GM12878 (cell line): ENCODE data around the gene UNK. TPM values are rescaled to one million over a fixed set of nuclear protein-coding genes. Genes with fewer than 3 reads are reported as not detected.

Experiments
- ATAC-seq: fragments of 200-7000 bp; cut with Tn5 transposase; 3 replicates; pipeline ENCODE4 v1.9.1; 2020; ENCODE audit warnings: mild to moderate bottlenecking, moderate library complexity
- BruUV-seq: library from RNA; stranded (reverse); fragments of 400-500 nt; replicated peaks from 2 replicates; lab custom pipeline; 2021; lab: Mats Ljungman, UMichigan
- CTCF ChIA-PET: fragments of 300-600 bp; sonication (Branson Sonifier 250); formaldehyde crosslinking; extraction: SDS; loops from one replicate; lab custom pipeline; 2021; ENCODE audit warnings: inconsistent platforms; lab: Yijun Ruan, JAX
- POLR2A ChIA-PET: fragments of 350-600 bp; formaldehyde crosslinking; extraction: SDS; loops from one replicate; lab custom pipeline; 2021; ENCODE audit warnings: inconsistent platforms; lab: Charles Lee
- RAD21 ChIA-PET: fragments of 300-600 bp; sonication (Branson Sonifier 250); formaldehyde crosslinking; loops from one replicate; lab custom pipeline; 2023; ENCODE audit warnings: antibody characterized with exemption; ENCODE audit not compliant: unreplicated experiment; lab: Charles Lee
- SMC1A ChIA-PET: fragments of 300-600 bp; sonication (Branson Sonifier 250); formaldehyde crosslinking; loops from one replicate; lab custom pipeline; 2023; ENCODE audit not compliant: unreplicated experiment, uncharacterized antibody; lab: Charles Lee
- DNase-seq: peaks from one replicate; pipeline ENCODE4 v3.0.0-alpha.2; 2011; ENCODE audit warnings: low read depth, low spot score
- FAIRE-seq: peaks from 3 replicates; lab custom pipeline; 2011; peaks lifted over from hg19 to GRCh38; lab: Jason Lieb, UNC
- H2AFZ ChIP-seq: 2 replicates; pipeline ENCODE4 v1.6.0; 2011; ENCODE audit warnings: low read depth, low read length, control low read depth; ENCODE audit not compliant: control insufficient read depth
- H3K27ac ChIP-seq: 2 replicates; pipeline ENCODE4 v1.5.1; 2011; ENCODE audit warnings: control low read depth; ENCODE audit not compliant: control insufficient read depth, insufficient read depth
- H3K27me3 ChIP-seq, 2 experiments: replicated peaks in 1 of 2; 2 replicates each; pipeline versions ENCODE4 v1.6.0 to v1.6.1; 2011; ENCODE audit warnings: low read length in 1 of 2; ENCODE audit not compliant: control insufficient read depth in 2 of 2, insufficient read depth in 2 of 2
- H3K36me3 ChIP-seq, 2 experiments: 2 replicates each; pipeline ENCODE4 v1.5.1; 2011; ENCODE audit warnings: low read length in 1 of 2; ENCODE audit not compliant: control insufficient read depth in 2 of 2, insufficient read depth in 2 of 2
- H3K4me1 ChIP-seq: 2 replicates; pipeline ENCODE4 v1.6.1; 2011; ENCODE audit warnings: mild to moderate bottlenecking, low read length, moderate library complexity, mixed read lengths; ENCODE audit not compliant: control insufficient read depth, insufficient read depth
- H3K4me2 ChIP-seq: 2 replicates; pipeline ENCODE4 v1.6.0; 2011; ENCODE audit warnings: control low read depth; ENCODE audit not compliant: control insufficient read depth, insufficient read depth
- H3K4me3 ChIP-seq: fragments of 200-600 bp; sonication (generic); 2 replicates; pipeline ENCODE4 v1.5.1; 2016
- H3K79me2 ChIP-seq: 2 replicates; pipeline ENCODE4 v1.6.0; 2011; ENCODE audit warnings: low read length; ENCODE audit not compliant: control insufficient read depth, insufficient read depth
- H3K9ac ChIP-seq: 2 replicates; pipeline ENCODE4 v1.8.0; 2011; ENCODE audit warnings: low read length, control low read depth, mixed read lengths; ENCODE audit not compliant: control insufficient read depth, insufficient read depth
- H3K9me3 ChIP-seq: replicated peaks from 3 replicates; pipeline ENCODE4 v1.5.1; 2011; ENCODE audit warnings: mild to moderate bottlenecking, low read length; ENCODE audit not compliant: control insufficient read depth, insufficient read depth
- H4K20me1 ChIP-seq: 2 replicates; pipeline ENCODE4 v1.6.0; 2011; ENCODE audit not compliant: control insufficient read depth, insufficient read depth
- BHLHE40 ChIP-seq, 2 experiments: fragments of 450-650 bp in 1 of 2; IDR thresholded peaks; 2 replicates each; pipeline ENCODE4 v1.6.1; 2011 to 2017; ENCODE audit warnings: low read depth in 2 of 2, borderline replicate concordance in 1 of 2, improper control_type of control experiment in 1 of 2, low read length in 1 of 2, mild to moderate bottlenecking in 1 of 2
- BMI1 ChIP-seq: fragments of 450-650 bp; IDR thresholded peaks from 2 replicates; pipeline ENCODE4 v1.6.1; 2016; ENCODE audit warnings: mild to moderate bottlenecking, moderate library complexity, borderline replicate concordance
- ETV6 ChIP-seq, 2 experiments: fragments of 450-650 bp in 1 of 2; IDR thresholded peaks in 1 of 2; conservative IDR thresholded peaks in 1 of 2; 2 replicates each; pipeline ENCODE4 v1.6.1; 2014; ENCODE audit warnings: antibody characterized with exemption in 1 of 2, borderline replicate concordance in 1 of 2, low read depth in 1 of 2, mild to moderate bottlenecking in 1 of 2, moderate library complexity in 1 of 2
- NRF1 ChIP-seq: conservative IDR thresholded peaks from 2 replicates; pipeline ENCODE4 v1.6.1; 2011; ENCODE audit warnings: mild to moderate bottlenecking, low read depth, low read length, improper control_type of control experiment
- ZNF622 ChIP-seq: fragments of 450-650 bp; IDR thresholded peaks from 2 replicates; pipeline ENCODE4 v1.6.1; 2017; ENCODE audit warnings: mild to moderate bottlenecking, inconsistent platforms
- WGBS: methylation state at CpG from one replicate; pipeline ENCODE4 v1.1.6; 2016; ENCODE audit warnings: low lambda C conversion rate; ENCODE audit not compliant: insufficient replicate concordance, insufficient coverage; ENCODE audit errors: missing lambda C conversion rate; 5-methylcytosine and 5-hydroxymethylcytosine counted together
- in situ Hi-C: fragments of 300-500 bp; cut with MboI; formaldehyde crosslinking; loops from 9 replicates; pipeline ENCODE4 v1.14.3; 2018; ENCODE audit warnings: mixed read lengths
- intact Hi-C: fragments of 100-400 bp; cut with micrococcal nuclease; formaldehyde crosslinking; loops from one replicate; pipeline ENCODE4 v1.14.2; 2022; ENCODE audit not compliant: unreplicated experiment
- polyA plus RNA-seq, 11 experiments: library from polyadenylated mRNA; depleted of rRNA in 4 of 11; unstranded in 6 of 11; stranded (reverse) in 5 of 11; fragments of >200 nt; fragmentation: Nextera tagmentation in 4 of 11; fragmentation: Illumina TruSeq in 1 of 11; extraction: Ambion mirVana in 4 of 11; extraction: Trizol in 1 of 11; gene quantifications; 1 replicate in 1 of 11; 2 replicates in 10 of 11; pipeline versions ENCODE4 v1.2.1 to v1.2.3, GENCODE V29; 2011 to 2016; ENCODE audit warnings: inconsistent platforms in 2 of 11, missing spikeins in 2 of 11, low read depth in 1 of 11
- total RNA-seq, 4 experiments: library from RNA; depleted of rRNA in 3 of 4; stranded (reverse); fragments of >200 nt in 3 of 4; fragmentation: Illumina TruSeq in 1 of 4; extraction: Trizol in 1 of 4; gene quantifications; 2 replicates each; pipeline versions ENCODE4 v1.2.1 to v1.2.3, GENCODE V29; 2013 to 2021
- TF ChIP-seq, protein P1 (sequence below): IDR thresholded peaks from 2 replicates; pipeline ENCODE4 v1.6.1; 2012; ENCODE audit warnings: low read length, inconsistent platforms
- TF ChIP-seq, protein P2 (sequence below): fragments of 450-650 bp; formaldehyde crosslinking; IDR thresholded peaks from 2 replicates; pipeline ENCODE4 v1.5.0; 2022; ENCODE audit warnings: mild to moderate bottlenecking, missing genetic modification characterization

UNK gene
- total and polyA plus RNA-seq, 10 of the 15 experiments (the other 5 are each of a cell fraction or from before 2014, with no cell fraction given), result 8.9 to 34.5 (median 27.3) TPM

DNA sequence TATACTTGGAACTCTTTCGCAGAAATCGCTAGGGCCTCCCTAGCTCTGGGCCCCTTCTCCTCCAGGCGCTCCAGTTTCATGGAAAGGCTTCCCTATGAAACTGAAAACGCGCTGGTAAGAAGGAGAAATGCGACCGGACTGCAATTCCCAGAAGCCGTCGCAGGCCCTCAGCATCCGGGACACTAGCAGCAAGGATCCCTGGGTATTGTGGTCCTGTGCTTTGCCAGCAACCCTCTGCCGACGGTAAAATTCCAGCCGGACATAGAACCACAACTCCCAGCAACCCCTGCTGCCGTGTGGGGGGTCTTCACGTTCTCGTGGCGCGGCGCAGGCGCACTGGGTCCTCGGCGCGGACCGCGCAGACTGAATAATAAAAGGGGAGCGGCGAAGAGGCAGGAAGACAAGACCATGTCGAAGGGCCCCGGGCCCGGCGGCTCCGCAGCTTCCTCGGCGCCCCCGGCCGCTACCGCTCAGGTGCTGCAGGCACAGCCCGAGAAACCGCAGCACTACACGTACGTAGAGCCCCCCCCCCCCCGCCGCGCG lies at the start of gene UNK (continued):
- no peak for TF ChIP-seq ETV6 (conservative IDR thresholded peaks at IDR 0.05 in 1 of 2, IDR thresholded peaks at IDR 0.05 in 1 of 2; ENCODE audit: borderline replicate concordance in 1 of 2, low read depth in 1 of 2)

DNA sequence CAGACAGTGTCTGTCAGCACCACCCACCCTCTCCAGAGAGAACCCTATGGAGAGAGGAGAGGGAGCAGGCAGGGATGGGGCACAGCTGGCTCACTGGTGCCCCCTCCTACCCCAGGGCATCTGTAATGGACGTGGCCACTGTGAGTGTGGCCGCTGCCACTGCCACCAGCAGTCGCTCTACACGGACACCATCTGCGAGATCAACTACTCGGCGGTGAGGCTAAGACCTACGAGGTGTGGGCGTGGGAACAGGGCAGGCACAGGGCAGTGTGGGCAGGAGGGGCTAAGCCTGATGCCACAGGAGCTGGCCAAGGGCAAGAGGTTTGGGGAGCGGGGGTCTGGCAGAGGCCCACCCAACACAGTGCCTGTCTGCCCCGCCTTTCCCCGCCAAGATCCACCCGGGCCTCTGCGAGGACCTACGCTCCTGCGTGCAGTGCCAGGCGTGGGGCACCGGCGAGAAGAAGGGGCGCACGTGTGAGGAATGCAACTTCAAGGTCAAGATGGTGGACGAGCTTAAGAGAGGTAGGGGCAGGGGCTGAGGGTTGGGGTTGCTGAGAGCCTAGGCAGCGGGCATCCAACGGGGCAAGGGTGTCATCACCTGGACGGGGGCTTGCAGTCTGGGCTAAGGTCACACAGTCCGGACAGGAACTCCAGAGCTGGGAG lies 48.3 kb upstream of the UNK start:
- no peak overlapping the region for H3K9ac ChIP-seq
- POLR2A ChIA-PET, result no interaction called here
- H3K36me3 ChIP-seq, result no peaks in the 10 kb centered on the region

More for the DNA sequence above, 48.3 kb upstream of the UNK start:
- no peaks in the 10 kb centered on the region for H3K27me3 ChIP-seq
- H3K4me2 ChIP-seq, result no peak overlapping the region
- WGBS, result 66% methylated on average over 26 of the region's 26 CpGs
- ChIA-PET CTCF (interaction anchor here (6.0 kb wide), 1 partner anchor 12 kb away, joined by 48 read pairs; no protein-coding TSS in a partner anchor), RAD21 (no interaction called here), SMC1A (no interaction called here)
- in situ Hi-C loops, result no loop called here
- H3K79me2 ChIP-seq, result no peaks in the 10 kb centered on the region
- no peak overlapping the region for H3K4me3 ChIP-seq
- FAIRE-seq (no peak), DNase-seq (no peak), ATAC-seq (no peak)
- BruUV-seq, result no TSS peak
- H2AFZ ChIP-seq, result no peak overlapping the region
- TF ChIP-seq NRF1 (no peak), BMI1 (no peak), BHLHE40 (IDR thresholded peaks at IDR 0.05; ENCODE audit: borderline replicate concordance in 1 of 2, low read depth in 2 of 2, low read length in 1 of 2) (no peak), ZNF622 (no peak)
- TF ChIP-seq, protein P1, sequence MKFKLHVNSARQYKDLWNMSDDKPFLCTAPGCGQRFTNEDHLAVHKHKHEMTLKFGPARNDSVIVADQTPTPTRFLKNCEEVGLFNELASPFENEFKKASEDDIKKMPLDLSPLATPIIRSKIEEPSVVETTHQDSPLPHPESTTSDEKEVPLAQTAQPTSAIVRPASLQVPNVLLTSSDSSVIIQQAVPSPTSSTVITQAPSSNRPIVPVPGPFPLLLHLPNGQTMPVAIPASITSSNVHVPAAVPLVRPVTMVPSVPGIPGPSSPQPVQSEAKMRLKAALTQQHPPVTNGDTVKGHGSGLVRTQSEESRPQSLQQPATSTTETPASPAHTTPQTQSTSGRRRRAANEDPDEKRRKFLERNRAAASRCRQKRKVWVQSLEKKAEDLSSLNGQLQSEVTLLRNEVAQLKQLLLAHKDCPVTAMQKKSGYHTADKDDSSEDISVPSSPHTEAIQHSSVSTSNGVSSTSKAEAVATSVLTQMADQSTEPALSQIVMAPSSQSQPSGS, result no peak
- TF ChIP-seq, protein P2, sequence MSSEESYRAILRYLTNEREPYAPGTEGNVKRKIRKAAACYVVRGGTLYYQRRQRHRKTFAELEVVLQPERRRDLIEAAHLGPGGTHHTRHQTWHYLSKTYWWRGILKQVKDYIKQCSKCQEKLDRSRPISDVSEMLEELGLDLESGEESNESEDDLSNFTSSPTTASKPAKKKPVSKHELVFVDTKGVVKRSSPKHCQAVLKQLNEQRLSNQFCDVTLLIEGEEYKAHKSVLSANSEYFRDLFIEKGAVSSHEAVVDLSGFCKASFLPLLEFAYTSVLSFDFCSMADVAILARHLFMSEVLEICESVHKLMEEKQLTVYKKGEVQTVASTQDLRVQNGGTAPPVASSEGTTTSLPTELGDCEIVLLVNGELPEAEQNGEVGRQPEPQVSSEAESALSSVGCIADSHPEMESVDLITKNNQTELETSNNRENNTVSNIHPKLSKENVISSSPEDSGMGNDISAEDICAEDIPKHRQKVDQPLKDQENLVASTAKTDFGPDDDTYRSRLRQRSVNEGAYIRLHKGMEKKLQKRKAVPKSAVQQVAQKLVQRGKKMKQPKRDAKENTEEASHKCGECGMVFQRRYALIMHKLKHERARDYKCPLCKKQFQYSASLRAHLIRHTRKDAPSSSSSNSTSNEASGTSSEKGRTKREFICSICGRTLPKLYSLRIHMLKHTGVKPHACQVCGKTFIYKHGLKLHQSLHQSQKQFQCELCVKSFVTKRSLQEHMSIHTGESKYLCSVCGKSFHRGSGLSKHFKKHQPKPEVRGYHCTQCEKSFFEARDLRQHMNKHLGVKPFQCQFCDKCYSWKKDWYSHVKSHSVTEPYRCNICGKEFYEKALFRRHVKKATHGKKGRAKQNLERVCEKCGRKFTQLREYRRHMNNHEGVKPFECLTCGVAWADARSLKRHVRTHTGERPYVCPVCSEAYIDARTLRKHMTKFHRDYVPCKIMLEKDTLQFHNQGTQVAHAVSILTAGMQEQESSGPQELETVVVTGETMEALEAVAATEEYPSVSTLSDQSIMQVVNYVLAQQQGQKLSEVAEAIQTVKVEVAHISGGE (CRISPR knock-in tag), result no peak
- peaks cover 7% of the 10 kb centered on the region for H3K4me1 ChIP-seq
- no peaks in the 10 kb centered on the region for H4K20me1 ChIP-seq
- no peaks in the 10 kb centered on the region; the same call in 2 of the 3 replicates for H3K9me3 ChIP-seq
- intact Hi-C loops, result no loop called here
- no peak overlapping the region for H3K27ac ChIP-seq
